ENCODE results near the gene YTHDC1.

- TF ChIP-seq CTCF (IDR thresholded peaks at IDR 0.05) (no peak), POLR2A (IDR thresholded peaks at IDR 0.05) (no peak), POLR2AphosphoS5 (IDR thresholded peaks at IDR 0.05) (no peak), EP300 (IDR thresholded peaks at IDR 0.05) (no peak)
Observed at GRCh38 chr4:68324519-68325262, 25.2 kb downstream of the YTHDC1 start.
